ENCODE results near the gene CFAP97. TPM values are rescaled to one million over a fixed set of nuclear protein-coding genes. Genes with fewer than 3 reads are reported as not detected.
"Not testable (repeated sequence)": the region's sequence is repeated elsewhere in the genome, so short reads cannot be mapped to it uniquely, and the experiment has no call there.

The CFAP97 gene
- total and polyA plus RNA-seq, 4 experiments from 2014 or later = 41.6 to 128 (median 82.4) TPM

- Histone ChIP-seq H3K9me3 (ENCODE audit: control insufficient read depth in 1 of 2, low read length in 2 of 2) (no peaks in the 10 kb centered on the region), H3K4me3 (ENCODE audit: low read length in 2 of 2) (peak overlapping the region; percentile 47 to 83), H3K27me3 (ENCODE audit: insufficient read depth, low read length) (no peaks in the 10 kb centered on the region), H3K27ac (ENCODE audit: low read depth, low read length) (peak overlapping the region; percentile 82), H3K36me3 (ENCODE audit: insufficient read depth, low read length) (no peaks in the 10 kb centered on the region), H3K4me1 (ENCODE audit: insufficient read depth, low read length) (peaks cover 45% of the 10 kb centered on the region)
- H3K36me3 Mint-ChIP-seq = peaks cover 8 to 9% of the 10 kb centered on the region in 2 donors
- ChIA-PET POLR2A (ENCODE audit: partially characterized antibody) (interaction anchor here (0.6 to 1.9 kb wide), 7 partner anchors 19 to 989 kb away, joined by 3 to 9 read pairs (median 5); partner anchors contain the start of genes CYP4V2 and LRP2BP), CTCF (ENCODE audit: partially characterized antibody) (interaction anchor here (4.3 kb wide), 1 partner anchor 18 kb away, joined by 26 read pairs; no protein-coding TSS in a partner anchor)
- H3K27me3 Mint-ChIP-seq = no peaks in the 10 kb centered on the region
- peak overlapping the region; percentile 98 to 99 (median 99) for H3K27ac Mint-ChIP-seq
- peak overlapping the region; percentile 91 to 99 (median 96) for H3K4me3 Mint-ChIP-seq
- H3K4me1 Mint-ChIP-seq = peaks cover 31 to 68% (median 47%) of the 10 kb centered on the region in 4 donors
- peaks cover 0 to 2% (median 0%) of the 10 kb centered on the region in 8 donors for H3K9me3 Mint-ChIP-seq
- DNase-seq = peak in 1 of 5 donors; percentile 58
- intact Hi-C loops (cut with micrococcal nuclease) = loop anchor here (1.0 to 10.0 kb wide), 6 partner anchors 16 to 1701 kb away; partner anchors contain the start of genes CENPU and IRF2
These were observed 765 bp downstream of the CFAP97 start for GRCh38 chr4:185202984-185203485.

- Mint-ChIP-seq H3K36me3 (peaks cover 8 to 9% of the 10 kb centered on the region in 2 donors), H3K4me3 (peak overlapping the region; percentile 91 to 99 (median 96)), H3K27ac (peak overlapping the region; percentile 98 to 99 (median 99)), H3K9me3 (peaks cover 0 to 2% (median 0%) of the 10 kb centered on the region in 8 donors), H3K27me3 (no peaks in the 10 kb centered on the region), H3K4me1 (peaks cover 31 to 73% (median 49%) of the 10 kb centered on the region in 4 donors)
- H3K4me3 ChIP-seq (ENCODE audit: low read length in 2 of 2) = peak overlapping the region in 1 of 2 donors; percentile 24
- ChIA-PET CTCF (ENCODE audit: partially characterized antibody) (interaction anchor here (1.4 to 4.3 kb wide), 2 partner anchors 17 to 104 kb away, joined by 3 to 26 read pairs; no protein-coding TSS in a partner anchor), POLR2A (ENCODE audit: partially characterized antibody) (interaction anchor here (0.6 to 1.9 kb wide), 7 partner anchors 8 to 989 kb away, joined by 3 to 9 read pairs (median 5); partner anchors contain the start of genes CYP4V2 and LRP2BP)
- peak overlapping the region; percentile 82 for H3K27ac ChIP-seq (ENCODE audit: low read depth, low read length)
- no peaks in the 10 kb centered on the region for H3K27me3 ChIP-seq (ENCODE audit: insufficient read depth, low read length)
- no peaks in the 10 kb centered on the region for H3K9me3 ChIP-seq (ENCODE audit: control insufficient read depth in 1 of 2, low read length in 2 of 2)
- peaks cover 45% of the 10 kb centered on the region for H3K4me1 ChIP-seq (ENCODE audit: insufficient read depth, low read length)
- intact Hi-C loops (cut with micrococcal nuclease) = loop anchor here (2.0 to 10.0 kb wide), 5 partner anchors 15 to 1700 kb away; partner anchors contain the start of gene IRF2
- peak; percentile 36 to 81 (median 79) for DNase-seq
- H3K36me3 ChIP-seq (ENCODE audit: insufficient read depth, low read length) = no peaks in the 10 kb centered on the region
These were observed 1.5 kb downstream of the CFAP97 start for GRCh38 chr4:185201977-185202962.

DNA sequence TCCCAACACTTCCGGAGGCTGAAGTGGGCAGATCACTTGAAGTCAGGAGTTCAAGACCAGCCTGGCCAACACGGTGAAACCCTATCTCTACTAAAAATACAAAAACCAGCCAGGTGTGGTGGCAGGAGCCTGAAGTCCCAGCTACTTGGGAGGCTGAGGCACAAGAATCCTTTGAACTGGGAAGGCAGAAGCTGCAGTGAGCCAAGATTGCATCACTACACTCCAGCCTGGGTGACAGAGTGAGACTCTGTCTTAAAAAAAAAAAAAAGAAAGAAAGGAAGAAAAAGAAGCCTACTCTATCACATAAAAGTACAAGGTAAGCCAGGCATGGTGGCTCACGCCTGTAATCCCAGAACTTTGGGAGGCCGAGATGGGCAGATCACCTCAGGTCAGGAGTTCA, 5.6 kb downstream of the CFAP97 start:
- H3K36me3 ChIP-seq (ENCODE audit: insufficient read depth, low read length); intact Hi-C loops (cut with micrococcal nuclease): not testable (repeated sequence)
- CTCF ChIA-PET (ENCODE audit: partially characterized antibody) = interaction anchor here (2.5 to 3.1 kb wide), 2 partner anchors 12 to 15 kb away, joined by 12 to 16 read pairs; no protein-coding TSS in a partner anchor

DNA sequence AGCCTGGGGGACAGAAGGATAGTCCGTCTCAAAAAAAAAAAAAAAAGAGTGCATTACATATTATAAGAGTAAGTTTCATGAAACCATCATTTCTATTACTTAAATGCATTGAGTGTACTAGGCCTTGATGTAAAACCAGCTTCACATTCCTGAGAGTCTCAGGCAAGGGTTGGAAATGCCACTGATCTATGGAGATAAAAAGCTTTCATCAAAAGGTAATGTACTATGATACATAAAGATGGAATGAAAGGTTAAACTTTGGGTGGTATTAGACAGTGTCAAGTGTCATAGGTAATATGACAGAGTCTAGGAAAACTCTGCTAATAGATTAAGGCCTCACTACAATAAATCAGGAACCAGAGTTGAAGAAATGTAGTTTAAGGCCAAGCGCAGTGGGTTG, 7.4 kb downstream of the CFAP97 start:
- peak overlapping the region in 3 of 7 donors; percentile 22 to 59 (median 41) for H3K27ac Mint-ChIP-seq
- H3K4me1 ChIP-seq (ENCODE audit: insufficient read depth, low read length) = peaks cover 8% of the 10 kb centered on the region
- no peaks in the 10 kb centered on the region for H3K9me3 Mint-ChIP-seq
- no peaks in the 10 kb centered on the region for H3K27me3 Mint-ChIP-seq
- H3K36me3 ChIP-seq (ENCODE audit: insufficient read depth, low read length) = no peaks in the 10 kb centered on the region
- no peaks in the 10 kb centered on the region for H3K27me3 ChIP-seq (ENCODE audit: insufficient read depth, low read length)
- POLR2A ChIA-PET (ENCODE audit: partially characterized antibody) = interaction anchor here (1.0 to 1.1 kb wide), 2 partner anchors 12 to 200 kb away, joined by 3 read pairs; partner anchors contain the start of genes ANKRD37 and SNX25
- intact Hi-C loops (cut with micrococcal nuclease) = no loop called here
- H3K4me3 Mint-ChIP-seq = no peak overlapping the region
- H3K9me3 ChIP-seq (ENCODE audit: control insufficient read depth in 1 of 2, low read length in 2 of 2) = no peaks in the 10 kb centered on the region
- no peak for DNase-seq
- H3K4me1 Mint-ChIP-seq = peaks cover 23 to 60% (median 34%) of the 10 kb centered on the region in 4 donors
- H3K4me3 ChIP-seq (ENCODE audit: low read length in 2 of 2) = no peak overlapping the region
- peaks cover 12 to 18% of the 10 kb centered on the region in 2 donors for H3K36me3 Mint-ChIP-seq
- H3K27ac ChIP-seq (ENCODE audit: low read depth, low read length) = no peak overlapping the region
- CTCF ChIA-PET (ENCODE audit: partially characterized antibody) = interaction anchor here (0.7 to 3.1 kb wide), 3 partner anchors 10 to 118 kb away, joined by 3 to 12 read pairs (median 4); no protein-coding TSS in a partner anchor

More for the DNA sequence above, 5.6 kb downstream of the CFAP97 start:
- H3K4me3 ChIP-seq (ENCODE audit: low read length in 2 of 2); H3K27me3 ChIP-seq (ENCODE audit: insufficient read depth, low read length); DNase-seq; H3K27me3 Mint-ChIP-seq; H3K9me3 Mint-ChIP-seq; H3K4me3 Mint-ChIP-seq; H3K9me3 ChIP-seq (ENCODE audit: control insufficient read depth in 1 of 2, low read length in 2 of 2); H3K27ac ChIP-seq (ENCODE audit: low read depth, low read length): not testable (repeated sequence)
- H3K4me1 ChIP-seq (ENCODE audit: insufficient read depth, low read length) = peaks cover 21% of the 10 kb centered on the region
- Mint-ChIP-seq H3K36me3 (peaks cover 11 to 14% of the 10 kb centered on the region in 2 donors), H3K4me1 (peaks cover 26 to 64% (median 42%) of the 10 kb centered on the region in 4 donors), H3K27ac (peak overlapping the region in 2 of 7 donors; percentile 52 to 64)
- POLR2A ChIA-PET (ENCODE audit: partially characterized antibody) = interaction anchor here (1.6 kb wide), 1 partner anchor 11 kb away, joined by 4 read pairs; the partner anchor contains the start of gene SNX25

GRCh38 chr4:185194924-185195888, 8.6 kb downstream of the CFAP97 start:
- Mint-ChIP-seq H3K27me3 (no peaks in the 10 kb centered on the region), H3K27ac (peak overlapping the region in 3 of 7 donors; percentile 24 to 79 (median 36)), H3K36me3 (peaks cover 20 to 23% of the 10 kb centered on the region in 2 donors), H3K4me1 (peaks cover 25 to 65% (median 38%) of the 10 kb centered on the region in 4 donors), H3K9me3 (no peaks in the 10 kb centered on the region), H3K4me3 (peak overlapping the region in 1 of 8 donors; percentile 6)
- no peak overlapping the region for H3K27ac ChIP-seq (ENCODE audit: low read depth, low read length)
- no peak for DNase-seq
- no peaks in the 10 kb centered on the region for H3K9me3 ChIP-seq (ENCODE audit: control insufficient read depth in 1 of 2, low read length in 2 of 2)
- ChIA-PET POLR2A (ENCODE audit: partially characterized antibody) (interaction anchor here (1.1 kb wide), 1 partner anchor 14 kb away, joined by 3 read pairs; the partner anchor contains the start of gene SNX25), CTCF (ENCODE audit: partially characterized antibody) (interaction anchor here (1.7 kb wide), 1 partner anchor 12 kb away, joined by 4 read pairs; no protein-coding TSS in a partner anchor)
- H3K4me1 ChIP-seq (ENCODE audit: insufficient read depth, low read length) = peaks cover 12% of the 10 kb centered on the region
- H3K27me3 ChIP-seq (ENCODE audit: insufficient read depth, low read length) = no peaks in the 10 kb centered on the region
- intact Hi-C loops (cut with micrococcal nuclease) = no loop called here
- no peak overlapping the region for H3K4me3 ChIP-seq (ENCODE audit: low read length in 2 of 2)
- peaks cover 8% of the 10 kb centered on the region for H3K36me3 ChIP-seq (ENCODE audit: insufficient read depth, low read length)

- peak overlapping the region in 3 of 8 donors; percentile 1 to 52 (median 24) for H3K4me3 Mint-ChIP-seq
- no peaks in the 10 kb centered on the region for H3K9me3 ChIP-seq (ENCODE audit: control insufficient read depth in 1 of 2, low read length in 2 of 2)
- H3K27me3 Mint-ChIP-seq = no peaks in the 10 kb centered on the region
- peak overlapping the region in 3 of 7 donors; percentile 34 to 53 (median 43) for H3K27ac Mint-ChIP-seq
- intact Hi-C loops (cut with micrococcal nuclease) = no loop called here
- H3K4me3 ChIP-seq (ENCODE audit: low read length in 2 of 2) = no peak overlapping the region
- CTCF ChIA-PET (ENCODE audit: partially characterized antibody) = interaction anchor here (1.0 kb wide), 1 partner anchor 8 kb away, joined by 3 read pairs; no protein-coding TSS in a partner anchor
- peaks cover 23% of the 10 kb centered on the region for H3K36me3 ChIP-seq (ENCODE audit: insufficient read depth, low read length)
- no peaks in the 10 kb centered on the region for H3K9me3 Mint-ChIP-seq
- peaks cover 30 to 37% of the 10 kb centered on the region in 2 donors for H3K36me3 Mint-ChIP-seq
- DNase-seq = no peak
- peaks cover 30 to 57% (median 48%) of the 10 kb centered on the region in 4 donors for H3K4me1 Mint-ChIP-seq
- H3K4me1 ChIP-seq (ENCODE audit: insufficient read depth, low read length) = peaks cover 22% of the 10 kb centered on the region
- H3K27me3 ChIP-seq (ENCODE audit: insufficient read depth, low read length) = no peaks in the 10 kb centered on the region
- POLR2A ChIA-PET (ENCODE audit: partially characterized antibody) = no interaction called here
- H3K27ac ChIP-seq (ENCODE audit: low read depth, low read length) = no peak overlapping the region
These were observed 11.7 kb downstream of the CFAP97 start for GRCh38 chr4:185192059-185192458.
